ENCODE measurements around the gene CCDC24.

DNA sequence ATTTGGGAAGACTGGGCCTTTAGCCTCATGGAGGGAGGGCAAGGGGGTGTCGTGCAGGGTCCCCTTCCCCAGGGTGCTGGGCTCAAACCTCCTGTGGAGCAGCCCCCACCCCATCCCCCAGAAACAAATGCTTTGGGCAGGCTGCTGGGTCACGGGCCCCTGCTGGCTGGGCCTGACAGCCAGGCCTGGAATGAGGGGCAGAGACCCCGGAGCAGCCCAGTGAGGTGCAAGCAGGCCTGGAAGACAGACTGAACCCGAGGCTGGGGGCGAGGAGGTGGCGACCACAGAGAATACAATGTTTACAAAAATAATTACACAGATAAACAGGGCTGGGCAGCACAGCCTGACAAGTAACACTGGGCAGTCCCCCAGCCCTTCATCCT lies 5.3 kb downstream of the CCDC24 start:
- no peak for TF ChIP-seq POLR2AphosphoS5 (IDR thresholded peaks at IDR 0.05)
- TF ChIP-seq, protein P1, sequence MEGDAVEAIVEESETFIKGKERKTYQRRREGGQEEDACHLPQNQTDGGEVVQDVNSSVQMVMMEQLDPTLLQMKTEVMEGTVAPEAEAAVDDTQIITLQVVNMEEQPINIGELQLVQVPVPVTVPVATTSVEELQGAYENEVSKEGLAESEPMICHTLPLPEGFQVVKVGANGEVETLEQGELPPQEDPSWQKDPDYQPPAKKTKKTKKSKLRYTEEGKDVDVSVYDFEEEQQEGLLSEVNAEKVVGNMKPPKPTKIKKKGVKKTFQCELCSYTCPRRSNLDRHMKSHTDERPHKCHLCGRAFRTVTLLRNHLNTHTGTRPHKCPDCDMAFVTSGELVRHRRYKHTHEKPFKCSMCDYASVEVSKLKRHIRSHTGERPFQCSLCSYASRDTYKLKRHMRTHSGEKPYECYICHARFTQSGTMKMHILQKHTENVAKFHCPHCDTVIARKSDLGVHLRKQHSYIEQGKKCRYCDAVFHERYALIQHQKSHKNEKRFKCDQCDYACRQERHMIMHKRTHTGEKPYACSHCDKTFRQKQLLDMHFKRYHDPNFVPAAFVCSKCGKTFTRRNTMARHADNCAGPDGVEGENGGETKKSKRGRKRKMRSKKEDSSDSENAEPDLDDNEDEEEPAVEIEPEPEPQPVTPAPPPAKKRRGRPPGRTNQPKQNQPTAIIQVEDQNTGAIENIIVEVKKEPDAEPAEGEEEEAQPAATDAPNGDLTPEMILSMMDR (IDR thresholded peaks at IDR 0.05) = no peak
